Measurements from ENCODE around the gene IL22RA2.

DNA sequence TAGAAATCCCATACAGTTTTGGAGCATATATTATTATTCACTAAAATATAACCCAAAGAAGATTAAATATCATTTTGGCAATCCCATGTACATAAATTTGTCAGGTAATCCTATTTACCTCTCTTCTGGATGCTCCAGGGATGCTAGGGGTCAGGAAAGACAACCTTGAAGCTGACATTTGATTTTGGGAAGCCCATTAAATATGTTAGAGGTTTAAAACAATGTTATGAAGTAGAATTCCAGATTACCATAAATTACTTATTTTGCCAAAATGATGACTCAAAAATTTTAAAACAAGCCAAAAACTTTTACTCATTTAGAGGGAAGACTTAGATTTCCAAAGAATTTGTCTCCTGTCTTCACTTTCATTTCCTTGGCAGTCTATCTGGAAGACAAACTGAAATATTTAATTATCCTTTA, 9.2 kb upstream of the IL22RA2 start:
- TF ChIP-seq, protein P1, sequence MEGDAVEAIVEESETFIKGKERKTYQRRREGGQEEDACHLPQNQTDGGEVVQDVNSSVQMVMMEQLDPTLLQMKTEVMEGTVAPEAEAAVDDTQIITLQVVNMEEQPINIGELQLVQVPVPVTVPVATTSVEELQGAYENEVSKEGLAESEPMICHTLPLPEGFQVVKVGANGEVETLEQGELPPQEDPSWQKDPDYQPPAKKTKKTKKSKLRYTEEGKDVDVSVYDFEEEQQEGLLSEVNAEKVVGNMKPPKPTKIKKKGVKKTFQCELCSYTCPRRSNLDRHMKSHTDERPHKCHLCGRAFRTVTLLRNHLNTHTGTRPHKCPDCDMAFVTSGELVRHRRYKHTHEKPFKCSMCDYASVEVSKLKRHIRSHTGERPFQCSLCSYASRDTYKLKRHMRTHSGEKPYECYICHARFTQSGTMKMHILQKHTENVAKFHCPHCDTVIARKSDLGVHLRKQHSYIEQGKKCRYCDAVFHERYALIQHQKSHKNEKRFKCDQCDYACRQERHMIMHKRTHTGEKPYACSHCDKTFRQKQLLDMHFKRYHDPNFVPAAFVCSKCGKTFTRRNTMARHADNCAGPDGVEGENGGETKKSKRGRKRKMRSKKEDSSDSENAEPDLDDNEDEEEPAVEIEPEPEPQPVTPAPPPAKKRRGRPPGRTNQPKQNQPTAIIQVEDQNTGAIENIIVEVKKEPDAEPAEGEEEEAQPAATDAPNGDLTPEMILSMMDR (IDR thresholded peaks at IDR 0.05): no peak
- no peak for TF ChIP-seq POLR2A (IDR thresholded peaks at IDR 0.05)

Data from testis (tissue), 2 donors.